Loucy (cell line): ENCODE measurements around the gene SHISAL1.

Experiments
- H2AFZ ChIP-seq: fragments of 200-600 bp; sonication (generic); 2 replicates; pipeline ENCODE4 v1.6.0; 2016; ENCODE audit warnings: antibody characterized with exemption, mild to moderate bottlenecking, low read length, moderate library complexity
- H3F3A ChIP-seq: fragments of 200-600 bp; 2 replicates; pipeline ENCODE4 v1.6.0; 2016; ENCODE audit warnings: antibody characterized with exemption, low read depth, mild to moderate bottlenecking
- H3K27me3 ChIP-seq: fragments of 200-600 bp; sonication (generic); 2 replicates; pipeline ENCODE4 v1.6.1; 2014; ENCODE audit warnings: low read length, mild to moderate bottlenecking; ENCODE audit not compliant: insufficient read depth, poor library complexity, severe bottlenecking
- H3K36me3 ChIP-seq: fragments of 200-600 bp; sonication (generic); 2 replicates; pipeline ENCODE4 v1.6.1; 2016; ENCODE audit warnings: low read length; ENCODE audit not compliant: insufficient read depth
- H3K4me1 ChIP-seq: fragments of 200-600 bp; sonication (generic); 2 replicates; pipeline ENCODE4 v1.5.1; 2014; ENCODE audit warnings: low read length, mild to moderate bottlenecking; ENCODE audit not compliant: insufficient read depth, poor library complexity, severe bottlenecking
- H3K4me2 ChIP-seq: fragments of 200-600 bp; sonication (generic); 2 replicates; pipeline ENCODE4 v1.6.0; 2014; ENCODE audit warnings: antibody characterized with exemption, low read length, low read depth, mild to moderate bottlenecking; ENCODE audit not compliant: poor library complexity, severe bottlenecking
- H3K4me3 ChIP-seq: fragments of 200-600 bp; sonication (generic); 2 replicates; pipeline ENCODE4 v1.5.1; 2014; ENCODE audit warnings: low read length, mild to moderate bottlenecking, mixed read lengths; ENCODE audit not compliant: poor library complexity, severe bottlenecking
- H3K79me2 ChIP-seq: fragments of 200-600 bp; sonication (generic); 2 replicates; pipeline ENCODE4 v1.6.1; 2014; ENCODE audit warnings: low read length; ENCODE audit not compliant: insufficient read depth
- H3K9ac ChIP-seq: fragments of 200-600 bp; sonication (generic); 2 replicates; pipeline ENCODE4 v1.6.0; 2014; ENCODE audit warnings: mild to moderate bottlenecking, low read depth, low read length, moderate library complexity; ENCODE audit not compliant: poor library complexity, severe bottlenecking
- H3K9me2 ChIP-seq: fragments of 200-600 bp; sonication (generic); replicated peaks from 2 replicates; pipeline ENCODE4 v1.6.1; 2016; ENCODE audit warnings: low read depth, low read length, mixed read lengths
- H3K9me3 ChIP-seq: fragments of 200-600 bp; sonication (generic); 2 replicates; pipeline ENCODE4 v1.6.1; 2014; ENCODE audit warnings: mild to moderate bottlenecking, antibody characterized with exemption, low read length, low read depth; ENCODE audit not compliant: insufficient read depth
- H4K20me1 ChIP-seq: fragments of 200-600 bp; sonication (generic); 2 replicates; pipeline ENCODE4 v1.6.0; 2014; ENCODE audit warnings: antibody characterized with exemption, low read length, mild to moderate bottlenecking; ENCODE audit not compliant: insufficient read depth, poor library complexity, severe bottlenecking
- EZH2phosphoT487 ChIP-seq: fragments of 200-600 bp; IDR thresholded peaks from 2 replicates; pipeline ENCODE4 v1.6.1; 2018; ENCODE audit warnings: antibody characterized with exemption, mild to moderate bottlenecking, moderate library complexity, borderline replicate concordance
- TF ChIP-seq, protein P1 (sequence below): fragments of 200-600 bp; sonication (generic); conservative IDR thresholded peaks from 2 replicates; pipeline ENCODE4 v1.5.1; 2014; ENCODE audit warnings: mild to moderate bottlenecking, antibody characterized with exemption, low read length

The SHISAL1 gene

DNA sequence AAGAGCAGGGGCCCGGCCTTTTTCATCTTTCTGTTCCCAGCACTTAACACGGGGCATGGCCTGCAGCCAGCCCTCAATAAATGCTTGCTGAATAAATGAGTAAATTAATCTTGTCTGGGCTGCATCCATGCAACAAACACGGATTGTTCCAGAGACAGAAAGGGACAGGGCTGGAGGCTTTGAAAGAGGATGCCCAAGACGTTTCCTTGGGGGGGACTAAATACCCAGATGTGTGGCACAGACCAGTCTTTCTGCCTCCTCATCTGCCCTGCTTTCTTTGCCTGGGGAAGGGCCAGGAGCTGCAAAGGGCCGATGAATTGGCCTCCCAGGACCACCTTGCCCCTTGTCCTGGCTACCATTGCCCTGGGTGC, 40.4 kb downstream of the SHISAL1 start:
- no peaks in the 10 kb centered on the region for H3K9me2 ChIP-seq
- TF ChIP-seq EZH2phosphoT487, result no peak
- TF ChIP-seq, protein P1, sequence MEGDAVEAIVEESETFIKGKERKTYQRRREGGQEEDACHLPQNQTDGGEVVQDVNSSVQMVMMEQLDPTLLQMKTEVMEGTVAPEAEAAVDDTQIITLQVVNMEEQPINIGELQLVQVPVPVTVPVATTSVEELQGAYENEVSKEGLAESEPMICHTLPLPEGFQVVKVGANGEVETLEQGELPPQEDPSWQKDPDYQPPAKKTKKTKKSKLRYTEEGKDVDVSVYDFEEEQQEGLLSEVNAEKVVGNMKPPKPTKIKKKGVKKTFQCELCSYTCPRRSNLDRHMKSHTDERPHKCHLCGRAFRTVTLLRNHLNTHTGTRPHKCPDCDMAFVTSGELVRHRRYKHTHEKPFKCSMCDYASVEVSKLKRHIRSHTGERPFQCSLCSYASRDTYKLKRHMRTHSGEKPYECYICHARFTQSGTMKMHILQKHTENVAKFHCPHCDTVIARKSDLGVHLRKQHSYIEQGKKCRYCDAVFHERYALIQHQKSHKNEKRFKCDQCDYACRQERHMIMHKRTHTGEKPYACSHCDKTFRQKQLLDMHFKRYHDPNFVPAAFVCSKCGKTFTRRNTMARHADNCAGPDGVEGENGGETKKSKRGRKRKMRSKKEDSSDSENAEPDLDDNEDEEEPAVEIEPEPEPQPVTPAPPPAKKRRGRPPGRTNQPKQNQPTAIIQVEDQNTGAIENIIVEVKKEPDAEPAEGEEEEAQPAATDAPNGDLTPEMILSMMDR, result no peak
- no peaks in the 10 kb centered on the region for H3K36me3 ChIP-seq
- no peaks in the 10 kb centered on the region for H4K20me1 ChIP-seq
- no peaks in the 10 kb centered on the region for H3K4me1 ChIP-seq
- no peaks in the 10 kb centered on the region for H3K27me3 ChIP-seq
- no peak overlapping the region for H3K4me3 ChIP-seq
- H3K4me2 ChIP-seq, result no peak overlapping the region
- no peaks in the 10 kb centered on the region for H3K79me2 ChIP-seq
- H3K9ac ChIP-seq, result no peak overlapping the region
- H2AFZ ChIP-seq, result no peak overlapping the region
- H3F3A ChIP-seq, result no peaks in the 10 kb centered on the region
- no peaks in the 10 kb centered on the region for H3K9me3 ChIP-seq

DNA sequence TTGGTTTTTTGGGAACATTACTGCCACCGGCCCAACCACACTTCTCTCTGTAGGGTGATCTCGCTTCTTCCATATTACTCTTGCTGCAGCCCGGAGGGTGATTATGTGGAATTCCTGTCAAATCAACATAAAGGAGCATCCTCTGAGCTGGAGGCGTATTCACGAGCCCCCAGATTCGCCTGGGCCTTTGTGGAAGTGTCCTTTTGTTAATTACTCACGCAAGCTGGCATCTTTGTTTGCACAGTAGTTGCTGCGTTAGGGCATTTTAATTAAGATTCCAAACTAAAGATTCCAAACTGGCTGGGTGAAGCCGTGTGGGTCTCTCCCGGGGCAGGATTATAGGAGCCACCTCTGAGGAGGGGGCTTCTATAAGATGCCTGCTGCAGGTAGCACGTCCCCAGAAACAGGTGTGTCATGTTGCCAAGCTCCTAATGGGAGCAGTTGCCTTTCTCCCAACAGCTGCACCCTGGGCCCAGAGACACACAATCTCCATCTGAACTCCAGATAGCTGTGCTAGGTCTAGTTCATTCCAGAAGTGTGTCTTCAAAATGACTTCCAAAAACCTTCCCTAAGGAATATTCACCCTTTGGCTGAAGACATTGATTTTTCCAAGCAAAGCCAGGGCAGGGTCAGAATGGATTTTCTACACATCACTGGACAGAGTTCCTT, 40.9 kb downstream of the SHISAL1 start:
- H3K36me3 ChIP-seq, result no peaks in the 10 kb centered on the region
- no peaks in the 10 kb centered on the region for H3K9me2 ChIP-seq
- no peaks in the 10 kb centered on the region for H3K9me3 ChIP-seq
- TF ChIP-seq, protein P1, result no peak
- no peak for TF ChIP-seq EZH2phosphoT487
- H3K9ac ChIP-seq, result no peak overlapping the region
- H3K4me3 ChIP-seq, result no peak overlapping the region
- H4K20me1 ChIP-seq, result no peaks in the 10 kb centered on the region
- no peaks in the 10 kb centered on the region for H3K27me3 ChIP-seq
- H3K4me1 ChIP-seq, result no peaks in the 10 kb centered on the region
- H3K79me2 ChIP-seq, result no peaks in the 10 kb centered on the region
- no peak overlapping the region for H2AFZ ChIP-seq
- no peak overlapping the region for H3K4me2 ChIP-seq
- no peaks in the 10 kb centered on the region for H3F3A ChIP-seq

DNA sequence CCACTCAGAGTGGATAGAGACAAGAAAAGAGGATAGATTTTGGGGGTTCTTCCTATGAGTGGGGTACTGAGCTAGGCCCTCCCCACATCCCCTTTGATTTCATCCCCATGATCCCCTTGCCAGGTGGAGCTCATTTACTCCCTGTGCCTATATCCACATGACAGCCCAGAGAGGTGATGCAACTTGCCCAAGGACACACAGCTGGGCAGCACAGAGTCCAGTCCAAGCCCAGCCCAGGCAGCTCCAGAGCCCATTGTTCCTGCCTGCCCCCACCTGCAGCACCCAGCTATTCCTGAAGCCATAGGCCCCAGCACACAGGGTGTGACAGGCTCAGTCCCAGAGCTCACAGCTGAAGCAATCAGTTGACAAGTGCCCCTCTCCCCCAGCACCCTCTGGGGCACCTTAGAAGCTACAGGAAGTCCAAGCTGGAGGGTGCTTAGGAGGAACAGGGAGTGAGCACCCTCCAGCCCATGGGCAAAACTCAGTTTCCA, 41.7 kb downstream of the SHISAL1 start:
- H3F3A ChIP-seq, result no peaks in the 10 kb centered on the region
- H3K4me3 ChIP-seq, result no peak overlapping the region
- no peaks in the 10 kb centered on the region for H4K20me1 ChIP-seq
- H3K9me2 ChIP-seq, result no peaks in the 10 kb centered on the region
- no peak overlapping the region for H2AFZ ChIP-seq
- no peak overlapping the region for H3K9ac ChIP-seq
- no peaks in the 10 kb centered on the region for H3K79me2 ChIP-seq
- H3K4me1 ChIP-seq, result no peaks in the 10 kb centered on the region
- H3K9me3 ChIP-seq, result no peaks in the 10 kb centered on the region
- no peak overlapping the region for H3K4me2 ChIP-seq
- no peaks in the 10 kb centered on the region for H3K27me3 ChIP-seq
- H3K36me3 ChIP-seq, result no peaks in the 10 kb centered on the region
- TF ChIP-seq EZH2phosphoT487, result no peak
- TF ChIP-seq, protein P1, result no peak
